GM21528 (cell line): ENCODE results near the gene SRD5A3.

ENCODE experiments used
- ATAC-seq: cut with Tn5 transposase; IDR thresholded peaks from one replicate; pipeline ENCODE4 v1.9.1; 2021; ENCODE audit warnings: mild to moderate bottlenecking, moderate library complexity; ENCODE audit not compliant: unreplicated experiment, low FRiP score

The SRD5A3 gene

GRCh38 chr4:55372259-55372658 lies 26.2 kb downstream of the SRD5A3 start:
- no peak for ATAC-seq

GRCh38 chr4:55373461-55373860 lies 27.4 kb downstream of the SRD5A3 start:
- no peak for ATAC-seq

- no peak for ATAC-seq
Observed at GRCh38 chr4:55376698-55377097, 30.7 kb downstream of the SRD5A3 start.

GRCh38 chr4:55378617-55379467 lies 32.8 kb downstream of the SRD5A3 start:
- no peak for ATAC-seq

- ATAC-seq = no peak
Observed at GRCh38 chr4:55380576-55380975, 34.5 kb downstream of the SRD5A3 start.

- ATAC-seq = no peak
Observed at GRCh38 chr4:55381502-55381901, 35.5 kb downstream of the SRD5A3 start.

GRCh38 chr4:55382488-55383003 lies 36.5 kb downstream of the SRD5A3 start:
- ATAC-seq = no peak

- ATAC-seq = no peak
Observed at GRCh38 chr4:55385201-55385649, 39.2 kb downstream of the SRD5A3 start.

- ATAC-seq = no peak
Observed at GRCh38 chr4:55386073-55386472, 40.0 kb downstream of the SRD5A3 start.

- no peak for ATAC-seq
Observed at GRCh38 chr4:55386840-55387239, 40.8 kb downstream of the SRD5A3 start.

GRCh38 chr4:55393461-55394320 lies 47.6 kb downstream of the SRD5A3 start:
- ATAC-seq = no peak

GRCh38 chr4:55395218-55395528 lies 49.1 kb downstream of the SRD5A3 start:
- ATAC-seq = peak; percentile 0

- ATAC-seq = peak; percentile 96
Observed at GRCh38 chr4:55395529-55396307, 49.7 kb downstream of the SRD5A3 start, which contains the start of gene TMEM165. TSS of gene TMEM165 (plus strand) at chr4:55395957. CDS start at chr4:55396190, 233 bp downstream.

GRCh38 chr4:55396308-55397125 lies 50.5 kb downstream of the SRD5A3 start:
- peak; percentile 39 for ATAC-seq

GRCh38 chr4:55397126-55397436 lies 51.0 kb downstream of the SRD5A3 start:
- ATAC-seq = no peak

GRCh38 chr4:55397520-55398321 lies 51.7 kb downstream of the SRD5A3 start:
- ATAC-seq = no peak

GRCh38 chr4:55398461-55398860 lies 52.4 kb downstream of the SRD5A3 start:
- ATAC-seq = no peak

- no peak for ATAC-seq
Observed at GRCh38 chr4:55398966-55399365, 52.9 kb downstream of the SRD5A3 start.

- ATAC-seq = no peak
Observed at GRCh38 chr4:55399581-55399980, 53.5 kb downstream of the SRD5A3 start.
